ENCODE data around the gene HDAC4.

- TF ChIP-seq CTCF (conservative IDR thresholded peaks at IDR 0.05; ENCODE audit: low read length) (no peak), EZH2phosphoT487 (IDR thresholded peaks at IDR 0.05; ENCODE audit: borderline replicate concordance) (no peak)
Observed at GRCh38 chr2:239294571-239295054, 106.2 kb downstream of the HDAC4 start.

Data from Loucy (cell line).